ENCODE measurements around the gene NELL1. TPM values are rescaled to one million over a fixed set of nuclear protein-coding genes. Genes with fewer than 3 reads are reported as not detected.

The NELL1 gene
- total RNA-seq, 1 experiment from 2014 or later, result 0.22 TPM

- Histone ChIP-seq H3K79me2 (ENCODE audit: insufficient read depth, low read length) (no peaks in the 10 kb centered on the region), H2AK5ac (ENCODE audit: insufficient read length, low read length) (no peak overlapping the region), H3K27me3 (ENCODE audit: insufficient read depth, low read length) (no peaks in the 10 kb centered on the region), H4K20me1 (ENCODE audit: control insufficient read depth, insufficient read depth, insufficient read length) (no peaks in the 10 kb centered on the region), H3K14ac (ENCODE audit: insufficient read depth, low read length) (no peak overlapping the region), H2BK120ac (ENCODE audit: low read depth, low read length, poor library complexity, severe bottlenecking) (no peak overlapping the region), H3K4me1 (ENCODE audit: insufficient read depth, low read length) (no peaks in the 10 kb centered on the region), H3K23ac (ENCODE audit: insufficient read length, low read depth, low read length) (no peak overlapping the region), H2BK20ac (ENCODE audit: low read depth, low read length, poor library complexity, severe bottlenecking) (no peak overlapping the region), H3K18ac (ENCODE audit: insufficient read length, low read depth, low read length) (no peak overlapping the region), H3T11ph (ENCODE audit: low read length) (no peak overlapping the region), H4K5ac (ENCODE audit: insufficient read length, low read depth, low read length) (no peak overlapping the region), H2BK5ac (ENCODE audit: insufficient read length, low read length) (no peak overlapping the region), H3K56ac (ENCODE audit: insufficient read length, low read depth, low read length) (no peak overlapping the region), H3K4ac (ENCODE audit: low read depth, low read length) (no peak overlapping the region), H3K4me2 (ENCODE audit: insufficient read depth, insufficient read length, low read length) (no peak overlapping the region), H2AFZ (ENCODE audit: low read length) (no peak overlapping the region), H3K23me2 (ENCODE audit: insufficient read length, low read depth, low read length, poor library complexity, severe bottlenecking) (no peaks in the 10 kb centered on the region), H2BK12ac (ENCODE audit: insufficient read length, low read depth, low read length) (no peak overlapping the region), H2BK15ac (ENCODE audit: low read depth, low read length) (no peak overlapping the region), H3K9ac (ENCODE audit: extremely low read depth, insufficient read length, low read length) (no peak overlapping the region), H3K79me1 (ENCODE audit: insufficient read depth, low read depth, low read length, poor library complexity, severe bottlenecking) (no peaks in the 10 kb centered on the region), H3K9me3 (ENCODE audit: control insufficient read depth, low read depth, low read length) (no peaks in the 10 kb centered on the region), H3K27ac (ENCODE audit: insufficient read length, low read depth, low read length) (no peak overlapping the region), H4K91ac (ENCODE audit: insufficient read length, low read depth, low read length) (no peak overlapping the region), H4K8ac (replicated peaks; ENCODE audit: insufficient read length, low read depth, low read length) (no peak overlapping the region)
- 100% methylated on average over 1 of the region's 8 CpGs for WGBS (ENCODE audit: extremely low coverage, insufficient read length, low lambda C conversion rate)
- peaks cover 0 to 4% of the 10 kb centered on the region in 2 experiments; a peak in 1 of 4 replicates for H3K4me1 Mint-ChIP-seq
- no peaks in the 10 kb centered on the region for H3K36me3 Mint-ChIP-seq (ENCODE audit: insufficient read depth in 1 of 3, low read depth in 3 of 3)
- H3K27ac Mint-ChIP-seq, result no peak overlapping the region
- DNase-seq, result no peak
- H3K9me3 Mint-ChIP-seq, result no peaks in the 10 kb centered on the region
- no peak for TF ChIP-seq CTCF (conservative IDR thresholded peaks at IDR 0.05)
- H3K27me3 Mint-ChIP-seq (ENCODE audit: low read depth), result no peaks in the 10 kb centered on the region
- H3K4me3 Mint-ChIP-seq, result no peak overlapping the region
These were observed 695.7 kb downstream of the NELL1 start for GRCh38 chr11:21364866-21365624.

All from H9 (cell line).